GM21360 (cell line): ENCODE results near the gene SLC38A2.
"Not testable (repeated sequence)": the region's sequence is repeated elsewhere in the genome, so short reads cannot be mapped to it uniquely, and the experiment has no call there.

ENCODE experiments used
- ATAC-seq: cut with Tn5 transposase; IDR thresholded peaks from one replicate; pipeline ENCODE4 v1.9.1; 2021; ENCODE audit warnings: mild to moderate bottlenecking, moderate library complexity; ENCODE audit not compliant: unreplicated experiment

The SLC38A2 gene

GRCh38 chr12:46332260-46332659 lies 40.3 kb downstream of the SLC38A2 start:
- ATAC-seq = no peak

- not testable (repeated sequence) for ATAC-seq
These were observed 47.5 kb downstream of the SLC38A2 start for GRCh38 chr12:46325075-46325474.

- ATAC-seq = no peak
These were observed 51.8 kb downstream of the SLC38A2 start for GRCh38 chr12:46320731-46321130.

- no peak for ATAC-seq
These were observed 54.5 kb downstream of the SLC38A2 start for GRCh38 chr12:46318037-46318436.
